Heart left ventricle (tissue), 13 donors: ENCODE results near the gene SRRM4.

ENCODE experiments used
- CTCF ChIP-seq, 12 donors: fragments of 200-600 bp; sonication (generic) in 4 of 12; IDR thresholded peaks; one replicate each; pipeline versions ENCODE4 v1.5.0 to v1.8.0; 2018 to 2022; ENCODE audit warnings: antibody characterized with exemption in 12 of 12, mild to moderate bottlenecking in 5 of 12
- POLR2A ChIP-seq, 2 donors: fragments of 450-650 bp; IDR thresholded peaks; one replicate each; pipeline ENCODE4 v1.6.1; 2017; ENCODE audit warnings: antibody characterized with exemption in 2 of 2, mild to moderate bottlenecking in 2 of 2, moderate library complexity in 2 of 2
- donor health status: ischemic (EF 13 %, LVEDD 7.1; RV severe dilation, severe dysfunction).
- donor health status: DM: no; HTN: yes; CAD: no.
- donor health status: DM: no; HTN: no; CAD: no.
- donor health status: ischemic (EF 25% LVEDD 6.9; RV normal size, moderate dysfunction).
- donor health status: ischemic (EF 25% LVEDD 5.7; RV mildly dilated, moderate dysfunction).
- donor health status: ischemic (EF 35%, LVEDD 5.7; RV mildly dilated, moderate dysfunction).
- donor health status: nonischemic (EF 11% LVEDD 7.7; RV severe dilation, severe dysfunction).
- donor health status: DM: yes; HTN: yes; CAD: no.
- donor health status: PGD.
- donor health status: ischemic (EF 29% LVEDD 5.4; RV normal size, mild dysfunction).
- donor health status: nonischemic (EF 23%, LVEDD 6.1; RV moderate dilation, normal function).

- TF ChIP-seq CTCF (IDR thresholded peaks at IDR 0.05) (no peak), POLR2A (IDR thresholded peaks at IDR 0.05) (no peak)
These were observed 10.5 kb upstream of the SRRM4 start for GRCh38 chr12:118970856-118971255.
